Fibroblast of skin of abdomen (primary cell): ENCODE measurements around the gene SLC11A2. TPM values are rescaled to one million over a fixed set of nuclear protein-coding genes. Genes with fewer than 3 reads are reported as not detected.
A peak's percentile ranks its signal among the peaks of the same experiment; 100 is the strongest.

Experiments
- DNase-seq: peaks from one replicate; pipeline ENCODE4 v3.0.0-alpha.2; 2013
- polyA plus RNA-seq, 2 experiments: library from polyadenylated mRNA; unstranded; fragments of 120-200 nt; gene quantifications; one replicate each; pipeline ENCODE4 v1.2.1, GENCODE V29; 2013; ENCODE audit not compliant: insufficient read length in 2 of 2

The SLC11A2 gene
- 23.7 TPM for polyA plus RNA-seq (2013, experiment 1 of 2; ENCODE audit: insufficient read length)
- 21.6 TPM for polyA plus RNA-seq (2013, experiment 2 of 2; ENCODE audit: insufficient read length)

- peak; percentile 94 for DNase-seq
Observed at GRCh38 chr12:51025836-51026638, at the start of gene SLC11A2. Gene SLC11A2 (minus strand): TSS chr12:51026384. CDS start chr12:51010728, 15,656 bp downstream.

- DNase-seq, result no peak
Observed at GRCh38 chr12:51075390-51075789, 49.2 kb upstream of the SLC11A2 start.

DNA sequence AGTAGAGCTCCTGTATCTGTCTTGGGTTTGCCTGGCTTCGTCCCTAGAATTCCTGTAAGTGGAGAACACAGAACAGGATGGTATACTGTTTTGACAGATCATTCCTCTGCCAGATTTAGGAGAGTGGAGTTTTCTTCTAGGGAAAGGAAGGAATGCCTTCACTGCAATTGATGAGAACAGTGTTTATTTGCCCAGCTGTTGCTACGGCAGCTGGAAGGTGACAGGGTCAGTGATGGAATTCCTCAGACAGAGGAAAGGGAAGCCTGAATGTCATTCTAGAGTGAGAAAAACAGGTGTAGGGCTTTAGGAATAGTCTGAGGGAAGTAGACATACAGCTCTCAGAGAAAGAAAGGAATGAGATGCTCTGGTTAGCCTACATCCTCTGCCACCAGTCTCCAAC lies 45.5 kb upstream of the SLC11A2 start:
- no peak for DNase-seq

- peak; percentile 61 for DNase-seq
Observed at GRCh38 chr12:51070004-51070403, 43.8 kb upstream of the SLC11A2 start.

DNA sequence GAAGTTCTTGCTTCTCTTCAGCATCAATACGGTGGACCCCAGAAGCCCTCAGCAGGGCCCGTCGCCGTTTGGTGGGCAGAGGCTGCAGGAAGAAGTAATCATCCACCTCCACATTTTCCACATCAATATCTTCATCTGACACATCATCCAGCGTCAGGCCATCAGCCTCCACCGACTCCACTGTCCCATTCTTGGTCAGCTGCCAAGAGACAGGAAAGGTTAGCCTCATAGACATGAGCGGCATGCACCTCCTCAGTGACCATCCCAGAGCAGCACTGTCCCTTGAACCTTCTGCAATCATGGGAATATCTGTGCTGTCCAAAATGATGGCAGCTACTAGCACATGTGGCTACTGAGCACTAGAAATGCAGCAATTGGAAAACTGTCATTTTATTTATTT lies 41.6 kb upstream of the SLC11A2 start:
- DNase-seq, result no peak

DNA sequence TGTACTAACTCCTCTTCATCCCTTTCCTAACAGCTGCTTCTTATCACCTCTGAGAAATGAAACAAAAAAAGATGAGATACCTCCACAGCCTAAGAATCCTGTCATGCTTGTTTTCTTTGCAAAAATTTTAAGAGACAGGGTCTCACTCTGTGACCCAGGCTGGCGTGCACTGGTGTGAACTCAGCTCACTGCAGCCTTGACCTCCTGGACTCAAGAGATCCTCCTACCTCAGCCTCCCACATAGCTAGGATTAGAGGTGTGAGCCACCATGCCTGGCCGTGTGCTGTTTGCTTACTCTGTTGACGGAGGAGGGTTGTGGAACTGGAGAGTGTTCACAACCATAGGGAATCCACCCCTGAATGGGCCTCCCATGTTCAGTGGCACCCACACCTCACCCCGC lies 41.0 kb upstream of the SLC11A2 start:
- no peak for DNase-seq

- DNase-seq, result no peak
Observed at GRCh38 chr12:51065530-51065929, 39.3 kb upstream of the SLC11A2 start.

DNA sequence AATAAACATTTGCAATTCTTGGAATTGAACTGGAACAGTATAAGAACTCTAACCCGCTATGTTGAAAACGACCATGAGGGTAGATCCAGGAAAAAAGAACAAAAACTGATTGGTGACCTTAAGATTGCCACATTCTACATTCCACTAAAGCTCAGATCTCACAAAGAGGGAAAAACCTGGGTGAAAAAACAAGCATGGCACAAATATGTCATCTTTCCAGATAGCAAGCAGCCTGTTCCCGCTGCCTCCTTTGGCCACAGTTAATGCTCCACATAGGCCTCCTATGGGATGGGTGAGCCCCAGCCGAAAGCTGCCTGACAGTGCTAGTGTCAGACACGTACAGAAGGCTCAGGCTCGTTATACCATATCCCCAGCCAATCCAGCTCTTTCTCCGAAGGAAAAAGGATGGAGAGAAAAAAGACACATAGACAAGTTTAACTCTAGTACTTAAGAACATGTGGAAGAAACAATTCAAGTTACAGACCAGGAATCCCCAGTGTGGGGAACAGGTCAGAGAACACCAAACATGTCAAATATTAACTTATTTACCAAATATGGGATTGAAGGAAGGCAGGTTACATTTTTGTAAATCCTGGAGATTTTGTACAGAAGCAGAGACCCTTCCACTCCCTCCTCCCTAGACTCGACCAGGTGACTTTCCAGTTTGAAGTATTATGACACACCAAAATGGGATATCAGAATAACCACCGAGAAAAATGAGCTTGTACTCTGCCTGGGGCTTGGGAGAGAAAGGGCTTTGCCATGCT lies 36.6 kb upstream of the SLC11A2 start:
- no peak for DNase-seq

GRCh38 chr12:51059086-51059485 lies 32.9 kb upstream of the SLC11A2 start:
- DNase-seq, result no peak

DNA sequence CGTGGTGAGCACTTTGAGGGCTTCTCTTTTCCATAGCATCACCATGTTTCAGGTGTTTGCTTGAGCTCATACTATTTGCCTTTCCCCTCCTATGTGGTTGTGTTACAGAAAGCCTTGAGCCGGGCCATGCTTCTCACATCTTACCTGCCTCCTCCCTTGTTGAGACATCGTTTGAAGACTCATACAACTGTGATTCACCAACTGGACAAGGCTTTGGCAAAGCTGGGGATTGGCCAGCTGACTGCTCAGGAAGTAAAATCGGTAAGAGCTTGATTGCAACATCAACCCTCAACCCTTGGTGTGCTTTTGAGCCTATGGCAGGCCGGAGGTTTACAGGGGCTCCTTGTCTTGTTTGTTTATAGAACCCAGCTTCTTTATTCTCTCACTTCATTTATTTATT lies 30.1 kb upstream of the SLC11A2 start:
- DNase-seq, result no peak

- DNase-seq, result no peak
Observed at GRCh38 chr12:51055060-51055459, 28.9 kb upstream of the SLC11A2 start.

DNA sequence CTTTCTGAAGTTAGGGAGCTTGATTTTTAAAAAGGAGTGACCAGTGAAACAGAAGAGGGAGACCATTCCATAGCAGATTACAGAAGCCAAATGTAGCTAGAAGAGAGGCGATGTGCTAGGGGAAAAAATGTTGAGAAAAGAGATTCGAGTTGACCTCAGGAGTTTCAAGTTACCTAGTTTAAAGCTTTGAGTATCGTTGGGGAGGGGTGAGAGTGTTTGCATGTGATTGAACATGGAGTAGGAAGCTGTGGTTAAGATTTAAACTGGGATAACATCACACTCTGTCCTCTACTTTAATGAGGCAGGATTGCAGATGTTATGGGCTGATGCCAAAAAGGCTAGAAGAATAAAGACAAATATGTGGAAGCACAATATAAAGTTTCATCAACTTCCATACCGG lies 25.6 kb upstream of the SLC11A2 start:
- DNase-seq, result no peak

- no peak for DNase-seq
Observed at GRCh38 chr12:51049525-51049924, 23.3 kb upstream of the SLC11A2 start.

DNA sequence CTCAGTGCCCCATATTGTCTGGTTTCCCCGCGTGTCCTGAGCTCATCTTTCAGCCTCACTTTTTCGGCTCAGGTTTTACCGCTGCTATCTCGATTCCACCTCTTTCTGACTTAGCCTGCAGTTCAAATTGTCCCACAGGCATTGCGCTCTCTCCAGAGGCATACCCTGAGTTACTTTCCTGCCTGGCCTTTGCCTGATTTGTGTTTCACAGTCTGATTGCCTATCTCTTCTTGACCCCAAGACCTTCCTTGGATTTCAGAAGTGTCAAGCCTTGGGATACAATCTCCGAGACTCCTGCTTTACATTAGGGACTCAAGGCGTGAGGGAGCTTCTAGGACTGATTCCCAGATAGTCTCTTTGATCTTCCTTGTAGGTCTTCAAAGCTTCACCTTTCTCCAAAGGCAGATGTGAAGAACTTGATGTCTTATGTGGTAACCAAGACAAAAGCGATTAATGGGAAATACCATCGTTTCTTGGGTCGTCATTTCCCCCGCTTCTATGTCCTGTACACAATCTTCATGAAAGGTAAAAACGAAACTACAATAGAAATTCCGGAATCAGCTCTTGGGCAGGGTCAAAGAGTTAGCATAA lies 22.6 kb upstream of the SLC11A2 start:
- DNase-seq, result no peak

DNA sequence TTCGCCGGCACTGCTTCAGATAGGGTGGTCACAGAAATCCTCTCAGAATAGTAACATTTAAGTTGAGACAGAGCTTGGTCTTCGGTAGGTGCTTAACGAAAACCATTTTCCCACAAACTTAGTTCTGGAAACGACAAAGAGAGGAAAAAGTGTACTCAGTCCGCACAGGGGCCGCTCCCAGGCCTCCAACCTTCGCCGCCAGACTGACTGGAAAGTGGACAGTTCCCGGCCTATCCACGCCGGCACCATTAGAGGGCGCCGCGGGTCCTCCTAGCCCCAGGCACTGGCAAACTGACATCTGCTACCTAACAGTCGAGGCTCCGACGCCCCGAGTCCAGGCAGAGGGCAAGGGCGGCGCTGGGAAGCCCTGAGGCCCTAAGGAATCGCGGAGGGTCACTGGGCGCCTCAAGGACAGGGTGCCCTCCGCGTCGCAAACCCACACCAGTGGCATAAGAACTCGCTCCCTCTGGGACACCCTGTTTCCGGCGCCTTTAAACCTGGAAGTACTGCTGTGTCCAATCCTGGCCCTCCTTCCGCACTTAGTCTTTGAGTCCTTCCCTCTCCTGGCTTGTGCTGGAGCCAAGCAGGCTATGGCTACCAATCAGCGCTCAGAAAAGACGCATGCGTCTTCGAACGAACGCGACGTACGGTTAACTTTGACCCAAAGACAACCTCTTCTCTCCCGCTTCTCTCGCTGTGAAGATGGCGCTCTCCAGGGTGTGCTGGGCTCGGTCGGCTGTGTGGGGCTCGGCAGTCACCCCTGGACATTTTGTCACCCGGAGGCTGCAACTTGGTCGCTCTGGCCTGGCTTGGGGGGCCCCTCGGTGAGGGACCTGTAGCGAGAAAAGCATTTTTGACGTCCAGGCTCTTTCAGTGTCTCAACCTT lies 21.7 kb upstream of the SLC11A2 start, which contains the start of gene LETMD1:
Gene LETMD1, plus strand, starts transcription at position 673 of the 886 bp plus-strand sequence. Its CDS starts 30 bp downstream, at position 703.
- peak; percentile 98 for DNase-seq

- no peak for DNase-seq
Observed at GRCh38 chr12:51036279-51036678, 10.1 kb upstream of the SLC11A2 start.

DNA sequence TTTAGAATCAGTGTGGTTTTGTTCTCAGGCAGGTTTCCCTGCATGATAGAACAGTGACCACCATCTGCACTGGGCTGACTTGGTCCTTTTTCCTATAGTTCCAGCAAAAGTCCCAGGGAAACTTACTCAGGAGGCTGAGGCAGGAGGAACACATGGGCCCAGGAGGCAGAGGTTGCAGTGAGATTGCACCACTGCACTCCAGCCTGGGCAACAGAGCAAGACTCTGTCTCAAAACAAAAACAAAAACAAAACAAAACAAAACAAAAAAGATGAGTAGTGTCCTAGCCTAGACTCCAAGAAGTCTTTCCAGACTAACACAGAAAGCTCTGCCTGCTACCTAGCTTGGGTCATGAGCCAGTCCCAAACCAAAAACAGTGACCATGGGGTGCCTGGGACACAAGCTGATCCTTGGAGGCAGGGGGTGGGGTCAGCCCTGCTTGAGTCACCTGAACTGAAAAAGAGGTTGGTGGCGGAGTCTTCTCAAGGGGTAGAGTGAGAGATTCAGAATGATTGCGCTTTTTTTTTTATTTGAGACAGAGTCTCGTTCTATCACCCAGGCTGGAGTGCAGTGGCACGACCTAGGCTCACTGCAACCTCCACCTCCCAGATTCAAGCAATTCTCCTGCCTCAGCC lies 7.4 kb upstream of the SLC11A2 start:
- DNase-seq, result no peak

- no peak for DNase-seq
Observed at GRCh38 chr12:51033048-51033447, 6.9 kb upstream of the SLC11A2 start.

DNA sequence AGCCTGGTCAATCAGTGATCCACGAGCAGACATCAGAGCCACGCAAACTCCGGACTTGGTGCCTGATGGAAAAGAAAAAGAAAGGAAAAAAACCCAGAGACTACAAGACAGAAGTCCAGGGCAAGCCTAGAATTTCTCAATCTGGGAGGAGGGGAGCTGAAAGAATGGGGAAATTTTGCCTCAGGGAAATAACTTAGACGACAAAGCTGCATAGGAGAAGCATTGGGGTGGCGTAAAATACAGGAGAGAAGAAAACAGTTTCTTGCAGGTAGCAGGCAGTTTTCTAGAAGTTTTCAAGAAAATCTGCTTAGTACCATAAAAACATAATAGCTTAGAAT lies 2.6 kb upstream of the SLC11A2 start:
- DNase-seq, result no peak

DNA sequence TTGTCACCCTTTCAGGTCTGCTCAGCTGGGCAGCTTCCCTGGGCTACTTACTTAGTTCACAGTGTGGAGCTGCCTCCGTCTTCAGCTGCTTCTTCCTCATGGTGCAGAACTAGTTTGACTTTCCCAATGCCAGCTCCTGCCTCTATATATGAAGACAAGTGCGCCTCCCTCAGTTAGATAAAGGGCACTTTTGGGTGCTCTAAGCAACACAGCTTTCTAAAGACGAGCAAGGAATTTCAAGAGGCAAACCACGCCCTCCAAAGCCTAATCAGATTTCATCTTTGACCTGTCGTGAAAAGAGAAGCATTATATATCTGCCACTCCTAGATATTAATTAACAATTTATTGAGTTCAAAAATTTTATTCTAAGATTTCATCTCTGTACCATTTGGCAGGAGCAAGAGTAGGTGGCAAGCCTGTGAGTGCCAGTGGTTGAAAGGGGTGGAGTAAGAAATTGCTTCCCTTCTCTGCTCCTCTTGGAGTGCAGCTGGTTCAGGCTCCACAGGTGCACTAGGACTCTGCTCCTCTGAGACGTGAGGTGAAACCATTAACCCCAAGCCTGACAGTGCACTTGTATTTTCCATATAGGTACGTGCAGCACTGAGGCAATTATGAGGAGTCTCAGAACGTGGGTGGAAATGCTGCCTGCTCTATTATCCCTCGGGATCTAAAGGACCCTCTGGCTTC lies 2.1 kb upstream of the SLC11A2 start:
- DNase-seq, result peak; percentile 46

DNA sequence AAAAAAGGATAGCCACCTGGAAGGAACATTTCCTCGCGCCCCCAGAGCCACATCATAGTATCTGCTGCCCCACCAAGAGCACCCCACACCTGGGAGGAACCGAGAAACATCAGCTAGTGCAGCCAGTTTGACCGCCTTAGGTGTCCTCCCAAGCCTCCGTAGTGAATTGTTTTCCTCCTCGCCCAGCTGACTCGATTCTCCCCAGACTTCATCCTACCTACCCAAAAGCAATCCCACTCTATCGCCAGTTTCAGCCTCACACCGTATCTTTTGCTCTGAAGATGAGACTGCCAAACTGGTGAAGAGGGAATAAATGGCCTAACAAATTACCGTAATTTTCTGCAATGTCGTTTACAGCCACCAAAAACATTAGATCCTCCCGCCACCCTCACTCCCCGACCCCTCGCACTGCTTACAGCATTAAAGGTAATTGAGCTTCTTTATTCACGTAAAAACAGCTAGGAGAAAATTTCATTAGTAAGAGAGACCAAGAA lies 1.2 kb upstream of the SLC11A2 start:
- DNase-seq, result no peak
